ENCODE measurements around the gene ROBO2.

Gene ROBO2

GRCh38 chr3:77053795-77054194 lies 13.9 kb downstream of the ROBO2 start:
- no peak for DNase-seq

GRCh38 chr3:77055841-77056341 lies 16.0 kb downstream of the ROBO2 start:
- DNase-seq = no peak

- DNase-seq = no peak
Observed at GRCh38 chr3:77059354-77059753, 19.5 kb downstream of the ROBO2 start.

- DNase-seq = no peak
Observed at GRCh38 chr3:77063423-77063822, 23.5 kb downstream of the ROBO2 start.

GRCh38 chr3:77065750-77066149 lies 25.9 kb downstream of the ROBO2 start:
- DNase-seq = no peak

- no peak for DNase-seq
Observed at GRCh38 chr3:77066829-77067228, 26.9 kb downstream of the ROBO2 start.

- no peak for DNase-seq
Observed at GRCh38 chr3:77068808-77069207, 28.9 kb downstream of the ROBO2 start.

- no peak for DNase-seq
Observed at GRCh38 chr3:77071364-77071763, 31.5 kb downstream of the ROBO2 start.

GRCh38 chr3:77071809-77072208 lies 31.9 kb downstream of the ROBO2 start:
- DNase-seq = no peak

GRCh38 chr3:77072232-77072631 lies 32.3 kb downstream of the ROBO2 start:
- no peak for DNase-seq

- no peak for DNase-seq
Observed at GRCh38 chr3:77078279-77078678, 38.4 kb downstream of the ROBO2 start.

- DNase-seq = no peak
Observed at GRCh38 chr3:77079988-77080610, 40.2 kb downstream of the ROBO2 start.

GRCh38 chr3:77081240-77081661 lies 41.4 kb downstream of the ROBO2 start:
- DNase-seq = no peak

GRCh38 chr3:77084511-77084910 lies 44.6 kb downstream of the ROBO2 start:
- DNase-seq = no peak

GRCh38 chr3:77086408-77086807 lies 46.5 kb downstream of the ROBO2 start:
- DNase-seq = no peak

- no peak for DNase-seq
Observed at GRCh38 chr3:77091809-77092208, 51.9 kb downstream of the ROBO2 start.

- no peak for DNase-seq
Observed at GRCh38 chr3:77093101-77093500, 53.2 kb downstream of the ROBO2 start.

- no peak for DNase-seq
Observed at GRCh38 chr3:77096145-77096544, 56.2 kb downstream of the ROBO2 start.

- DNase-seq = no peak
Observed at GRCh38 chr3:77096966-77097890, 57.3 kb downstream of the ROBO2 start.

GRCh38 chr3:77102951-77103769 lies 63.3 kb downstream of the ROBO2 start:
- DNase-seq = no peak

- DNase-seq = no peak
Observed at GRCh38 chr3:77122652-77123051, 82.8 kb downstream of the ROBO2 start.

GRCh38 chr3:77125966-77126365 lies 86.1 kb downstream of the ROBO2 start:
- DNase-seq = no peak

GRCh38 chr3:77134769-77135168 lies 94.9 kb downstream of the ROBO2 start:
- DNase-seq = no peak

Measured in activated naive CD4-positive, alpha-beta T cell (primary cell).